ENCODE data around the gene CRKL. TPM values are rescaled to one million over a fixed set of nuclear protein-coding genes. Genes with fewer than 3 reads are reported as not detected.

CRKL gene
- polyA plus RNA-seq, 2 of the 4 experiments (the other 2 are of a cell fraction): 21.4 to 22.8 TPM

GRCh38 chr22:20996598-20997535 is 79.7 kb downstream of the CRKL start:
- no peak overlapping the region for H3K4me2 ChIP-seq
- no peak overlapping the region for H3K27ac ChIP-seq
- H3K4me3 ChIP-seq: no peak overlapping the region
- no peaks in the 10 kb centered on the region for H3K9me3 ChIP-seq
- no peak for FAIRE-seq
- POLR2A ChIA-PET: interaction anchor here (1.2 kb wide), 1 partner anchor 15 kb away, joined by 5 read pairs; the partner anchor contains the start of gene LZTR1
- no peak for DNase-seq (ENCODE audit: low read depth in 1 of 2, low spot score in 1 of 2)
- CTCF ChIA-PET: no interaction called here
- TF ChIP-seq CBX8 (IDR thresholded peaks at IDR 0.05): no peak
- no peak for TF ChIP-seq TFCP2L1 (CRISPR knock-in tag; IDR thresholded peaks at IDR 0.05)
- TF ChIP-seq ELK1 (IDR thresholded peaks at IDR 0.05; ENCODE audit: low read depth, low read length): no peak
- no peak for TF ChIP-seq MYC (IDR thresholded peaks at IDR 0.05; ENCODE audit: borderline replicate concordance, low read length)
- TF ChIP-seq ZSCAN20 (CRISPR knock-in tag; IDR thresholded peaks at IDR 0.05): no peak
- no peak for TF ChIP-seq HMGXB4 (CRISPR knock-in tag; IDR thresholded peaks at IDR 0.05; ENCODE audit: borderline replicate concordance)
- no peak for TF ChIP-seq TP53 (CRISPR knock-in tag; IDR thresholded peaks at IDR 0.05)
- TF ChIP-seq ZFP36 (IDR thresholded peaks at IDR 0.05; ENCODE audit: borderline replicate concordance, partially characterized antibody): no peak
- no peak for TF ChIP-seq CTCF (IDR thresholded peaks at IDR 0.05)
- TF ChIP-seq PBX3 (IDR thresholded peaks at IDR 0.05): no peak
- TF ChIP-seq RFX5 (IDR thresholded peaks at IDR 0.05): no peak
- no peak for TF ChIP-seq POLR2A (IDR thresholded peaks at IDR 0.05; ENCODE audit: low read length)
- TF ChIP-seq PHF8 (IDR thresholded peaks at IDR 0.05; ENCODE audit: borderline replicate concordance, low read depth): no peak
- TF ChIP-seq RARB (CRISPR knock-in tag; IDR thresholded peaks at IDR 0.05): no peak
- TF ChIP-seq FOXS1 (CRISPR knock-in tag; IDR thresholded peaks at IDR 0.05): no peak
- TF ChIP-seq USF2 (IDR thresholded peaks at IDR 0.05): no peak
- TF ChIP-seq MAFK (IDR thresholded peaks at IDR 0.05; ENCODE audit: partially characterized antibody): no peak
- no peak for TF ChIP-seq NR3C1 (IDR thresholded peaks at IDR 0.05)
- WGBS (ENCODE audit: missing lambda C conversion rate): 94% methylated on average over 13 of the region's 27 CpGs
- peaks cover 9% of the 10 kb centered on the region; the same call in 2 of the 3 replicates for H3K4me1 ChIP-seq
- ATAC-seq: no peak

Data from A549 (cell line).